Tibial nerve (tissue), 4 donors: ENCODE results near the gene COL28A1. TPM values are rescaled to one million over a fixed set of nuclear protein-coding genes. Genes with fewer than 3 reads are reported as not detected.

Experiments
- DNase-seq, 2 donors: peaks; one replicate each; pipeline ENCODE4 v3.0.0-alpha.2; 2019; ENCODE audit warnings: low spot score in 2 of 2
- H3K27ac ChIP-seq, 4 donors: fragments of 200-600 bp; sonication (generic) in 3 of 4; one replicate each; pipeline ENCODE4 v1.5.1; 2017 to 2019; ENCODE audit warnings: mild to moderate bottlenecking in 1 of 4
- H3K27me3 ChIP-seq, 2 donors: fragments of 200-600 bp; sonication (generic) in 1 of 2; one replicate each; pipeline versions ENCODE4 v1.5.1 to v1.6.0; 2017 to 2019
- H3K36me3 ChIP-seq, 3 donors: fragments of 200-600 bp; sonication (generic); one replicate each; pipeline ENCODE4 v1.5.1; 2018 to 2019
- H3K4me1 ChIP-seq, 4 donors: fragments of 200-600 bp; sonication (generic) in 3 of 4; one replicate each; pipeline ENCODE4 v1.5.1; 2017 to 2019
- H3K4me3 ChIP-seq, 4 donors: fragments of 200-600 bp; sonication (generic) in 3 of 4; one replicate each; pipeline ENCODE4 v1.5.1; 2017 to 2019; ENCODE audit warnings: mild to moderate bottlenecking in 1 of 4, moderate library complexity in 1 of 4
- H3K9me3 ChIP-seq, 4 donors: fragments of 200-600 bp; sonication (generic) in 3 of 4; one replicate each; pipeline ENCODE4 v1.5.1; 2017 to 2019
- CTCF ChIP-seq, 5 experiments: fragments of 200-600 bp in 3 of 5; fragments of 450-650 bp in 2 of 5; sonication (generic) in 3 of 5; IDR thresholded peaks; one replicate each; pipeline ENCODE4 v1.5.1; 2016 to 2019; ENCODE audit warnings: antibody characterized with exemption in 5 of 5, mild to moderate bottlenecking in 3 of 5, moderate library complexity in 2 of 5
- EP300 ChIP-seq, 2 donors: sonication (generic); formaldehyde crosslinking; IDR thresholded peaks; one replicate each; pipeline ENCODE4 v1.6.1; 2017; ENCODE audit warnings: antibody characterized with exemption in 2 of 2, mild to moderate bottlenecking in 1 of 2
- POLR2A ChIP-seq, 2 donors: fragments of 450-650 bp; IDR thresholded peaks; one replicate each; pipeline ENCODE4 v1.6.1; 2017; ENCODE audit warnings: antibody characterized with exemption in 2 of 2, mild to moderate bottlenecking in 2 of 2, moderate library complexity in 2 of 2
- WGBS, 2 donors: methylation state at CpG; one replicate each; pipeline ENCODE4 v1.1.5; 2018; 5-methylcytosine and 5-hydroxymethylcytosine counted together
- total RNA-seq, 4 donors: library from RNA; depleted of rRNA; stranded (reverse); fragments of >200 nt; gene quantifications; one replicate each; pipeline ENCODE4 v1.1.0, GENCODE V29; 2016

The COL28A1 gene
- total RNA-seq, 4 donors from 2014 or later: 60.0 to 142 (median 122) TPM

GRCh38 chr7:7438851-7439250 is 96.8 kb downstream of the COL28A1 start:
- no peaks in the 10 kb centered on the region for H3K27me3 ChIP-seq
- H3K36me3 ChIP-seq: peaks cover 0 to 20% (median 0%) of the 10 kb centered on the region in 3 donors
- H3K4me1 ChIP-seq: peaks cover 0 to 13% (median 2%) of the 10 kb centered on the region in 4 donors
- H3K27ac ChIP-seq: no peak overlapping the region
- no peak overlapping the region for H3K4me3 ChIP-seq
- no peaks in the 10 kb centered on the region for H3K9me3 ChIP-seq
- TF ChIP-seq EP300 (IDR thresholded peaks at IDR 0.05) (no peak), CTCF (IDR thresholded peaks at IDR 0.05) (no peak), POLR2A (IDR thresholded peaks at IDR 0.05) (no peak)
- no peak for DNase-seq
- 53 to 54% methylated on average over 5 of the region's 5 CpGs for WGBS, 2 donors

GRCh38 chr7:7435978-7436377 is 99.7 kb downstream of the COL28A1 start:
- no peaks in the 10 kb centered on the region for H3K27me3 ChIP-seq
- no peak for DNase-seq
- peaks cover 0 to 17% (median 4%) of the 10 kb centered on the region in 4 donors for H3K4me1 ChIP-seq
- H3K4me3 ChIP-seq: no peak overlapping the region
- no peaks in the 10 kb centered on the region for H3K9me3 ChIP-seq
- peaks cover 0 to 16% (median 0%) of the 10 kb centered on the region in 3 donors for H3K36me3 ChIP-seq
- TF ChIP-seq CTCF (IDR thresholded peaks at IDR 0.05): no peak
- TF ChIP-seq EP300 (IDR thresholded peaks at IDR 0.05): no peak
- no peak for TF ChIP-seq POLR2A (IDR thresholded peaks at IDR 0.05)
- H3K27ac ChIP-seq: no peak overlapping the region
- WGBS, 2 donors: 91 to 100% methylated on average over 1 of the region's 1 CpG

GRCh38 chr7:7434329-7434728 is 101.3 kb downstream of the COL28A1 start:
- H3K27me3 ChIP-seq: no peaks in the 10 kb centered on the region
- DNase-seq: no peak
- H3K27ac ChIP-seq: peak overlapping the region in 2 of 4 donors; percentile 1 to 49
- no peak for TF ChIP-seq POLR2A (IDR thresholded peaks at IDR 0.05)
- TF ChIP-seq CTCF (IDR thresholded peaks at IDR 0.05): no peak
- no peak for TF ChIP-seq EP300 (IDR thresholded peaks at IDR 0.05)
- H3K4me3 ChIP-seq: no peak overlapping the region
- no peaks in the 10 kb centered on the region for H3K9me3 ChIP-seq
- H3K4me1 ChIP-seq: peaks cover 0 to 30% (median 4%) of the 10 kb centered on the region in 4 donors
- WGBS, 2 donors: 41 to 45% methylated on average over 3 of the region's 3 CpGs
- H3K36me3 ChIP-seq: peaks cover 0 to 6% (median 0%) of the 10 kb centered on the region in 3 donors

- TF ChIP-seq EP300 (IDR thresholded peaks at IDR 0.05) (no peak), POLR2A (IDR thresholded peaks at IDR 0.05) (no peak), CTCF (IDR thresholded peaks at IDR 0.05) (no peak)
- DNase-seq: no peak
- peak overlapping the region in 2 of 4 donors; percentile 1 to 49 for H3K27ac ChIP-seq
- no peak overlapping the region for H3K4me3 ChIP-seq
- peaks cover 0 to 2% (median 0%) of the 10 kb centered on the region in 3 donors for H3K36me3 ChIP-seq
- no peaks in the 10 kb centered on the region for H3K9me3 ChIP-seq
- 26 to 28% methylated on average over 1 of the region's 1 CpG for WGBS, 2 donors
- H3K4me1 ChIP-seq: peaks cover 0 to 35% (median 4%) of the 10 kb centered on the region in 4 donors
- H3K27me3 ChIP-seq: no peaks in the 10 kb centered on the region
Observed at GRCh38 chr7:7433811-7434210, 101.9 kb downstream of the COL28A1 start.

- peaks cover 0 to 42% (median 4%) of the 10 kb centered on the region in 4 donors for H3K4me1 ChIP-seq
- no peaks in the 10 kb centered on the region for H3K9me3 ChIP-seq
- H3K27ac ChIP-seq: peak overlapping the region in 1 of 4 donors; percentile 49
- DNase-seq: no peak
- H3K27me3 ChIP-seq: no peaks in the 10 kb centered on the region
- 88 to 92% methylated on average over 7 of the region's 7 CpGs for WGBS, 2 donors
- no peaks in the 10 kb centered on the region for H3K36me3 ChIP-seq
- no peak overlapping the region for H3K4me3 ChIP-seq
- no peak for TF ChIP-seq EP300 (IDR thresholded peaks at IDR 0.05)
Observed at GRCh38 chr7:7432979-7433378, 102.7 kb downstream of the COL28A1 start.

GRCh38 chr7:7428806-7429205 is 106.9 kb downstream of the COL28A1 start:
- no peak for DNase-seq
- H3K27ac ChIP-seq: peak overlapping the region; percentile 26 to 76 (median 60)

More at GRCh38 chr7:7428806-7429205, 106.9 kb downstream of the COL28A1 start:
- H3K27me3 ChIP-seq: no peaks in the 10 kb centered on the region
- H3K4me1 ChIP-seq: peaks cover 0 to 67% (median 5%) of the 10 kb centered on the region in 4 donors
- no peaks in the 10 kb centered on the region for H3K9me3 ChIP-seq
- TF ChIP-seq POLR2A (IDR thresholded peaks at IDR 0.05) (no peak), EP300 (IDR thresholded peaks at IDR 0.05) (no peak), CTCF (IDR thresholded peaks at IDR 0.05) (no peak)
- no peaks in the 10 kb centered on the region for H3K36me3 ChIP-seq
- no peak overlapping the region for H3K4me3 ChIP-seq
- 31 to 33% methylated on average over 4 of the region's 4 CpGs for WGBS, 2 donors
